Measurements from ENCODE around the gene FOXO1.

FOXO1 gene

GRCh38 chr13:40626977-40627376, 39.5 kb downstream of the FOXO1 start:
- no peak for DNase-seq (ENCODE audit: low read depth)
- no peak overlapping the region for H3K4me3 ChIP-seq (ENCODE audit: low read depth, low read length)
- TF ChIP-seq CTCF (IDR thresholded peaks at IDR 0.05; ENCODE audit: low read depth, low read length) (no peak), POLR2A (IDR thresholded peaks at IDR 0.05; ENCODE audit: extremely low read depth, insufficient read length) (no peak), MYC (IDR thresholded peaks at IDR 0.05; ENCODE audit: low read depth, low read length) (no peak), MAX (IDR thresholded peaks at IDR 0.05; ENCODE audit: low read depth, low read length) (no peak)

- no peak for TF ChIP-seq MAX (IDR thresholded peaks at IDR 0.05; ENCODE audit: low read depth, low read length)
- TF ChIP-seq MYC (IDR thresholded peaks at IDR 0.05; ENCODE audit: low read depth, low read length) = no peak
- TF ChIP-seq CTCF (IDR thresholded peaks at IDR 0.05; ENCODE audit: low read depth, low read length) = no peak
- TF ChIP-seq POLR2A (IDR thresholded peaks at IDR 0.05; ENCODE audit: extremely low read depth, insufficient read length) = no peak
- H3K4me3 ChIP-seq (ENCODE audit: low read depth, low read length) = no peak overlapping the region
- DNase-seq (ENCODE audit: low read depth) = no peak
These were observed 39.9 kb downstream of the FOXO1 start for GRCh38 chr13:40626561-40626960.

- DNase-seq (ENCODE audit: low read depth) = no peak
- TF ChIP-seq MAX (IDR thresholded peaks at IDR 0.05; ENCODE audit: low read depth, low read length) (no peak), CTCF (IDR thresholded peaks at IDR 0.05; ENCODE audit: low read depth, low read length) (no peak), MYC (IDR thresholded peaks at IDR 0.05; ENCODE audit: low read depth, low read length) (no peak), POLR2A (IDR thresholded peaks at IDR 0.05; ENCODE audit: extremely low read depth, insufficient read length) (no peak)
- H3K4me3 ChIP-seq (ENCODE audit: low read depth, low read length) = no peak overlapping the region
These were observed 41.5 kb downstream of the FOXO1 start for GRCh38 chr13:40624986-40625385.

GRCh38 chr13:40624383-40624782, 42.1 kb downstream of the FOXO1 start:
- TF ChIP-seq POLR2A (IDR thresholded peaks at IDR 0.05; ENCODE audit: extremely low read depth, insufficient read length) = no peak
- DNase-seq (ENCODE audit: low read depth) = no peak
- no peak overlapping the region for H3K4me3 ChIP-seq (ENCODE audit: low read depth, low read length)

- no peak overlapping the region for H3K4me3 ChIP-seq (ENCODE audit: low read depth, low read length)
- no peak for DNase-seq (ENCODE audit: low read depth)
- TF ChIP-seq MAX (IDR thresholded peaks at IDR 0.05; ENCODE audit: low read depth, low read length) (no peak), CTCF (IDR thresholded peaks at IDR 0.05; ENCODE audit: low read depth, low read length) (no peak), MYC (IDR thresholded peaks at IDR 0.05; ENCODE audit: low read depth, low read length) (no peak), POLR2A (IDR thresholded peaks at IDR 0.05; ENCODE audit: extremely low read depth, insufficient read length) (no peak)
These were observed 43.7 kb downstream of the FOXO1 start for GRCh38 chr13:40622761-40623160.

- no peak for DNase-seq (ENCODE audit: low read depth)
- H3K4me3 ChIP-seq (ENCODE audit: low read depth, low read length) = no peak overlapping the region
- no peak for TF ChIP-seq POLR2A (IDR thresholded peaks at IDR 0.05; ENCODE audit: extremely low read depth, insufficient read length)
- no peak for TF ChIP-seq MYC (IDR thresholded peaks at IDR 0.05; ENCODE audit: low read depth, low read length)
- no peak for TF ChIP-seq MAX (IDR thresholded peaks at IDR 0.05; ENCODE audit: low read depth, low read length)
- no peak for TF ChIP-seq CTCF (IDR thresholded peaks at IDR 0.05; ENCODE audit: low read depth, low read length)
These were observed 44.2 kb downstream of the FOXO1 start for GRCh38 chr13:40622246-40622645.
